Cardiac muscle cell (in vitro differentiated cells and primary cell): ENCODE measurements around the gene HPCA. TPM values are rescaled to one million over a fixed set of nuclear protein-coding genes. Genes with fewer than 3 reads are reported as not detected.

Experiments used
- DNase-seq, 2 donors: peaks; one replicate each; pipeline versions ENCODE4 v3.0.0 to v3.0.0-alpha.2; 2010 to 2017; ENCODE audit warnings: low read depth in 1 of 2, low spot score in 1 of 2
- H3K27ac ChIP-seq: fragments of 200-600 bp; sonication (generic); 2 replicates; pipeline ENCODE4 v1.5.1; 2016
- H3K27me3 ChIP-seq: fragments of 200-600 bp; sonication (generic); 2 replicates; pipeline ENCODE4 v1.6.0; 2016; ENCODE audit warnings: control low read depth
- H3K36me3 ChIP-seq: fragments of 200-600 bp; sonication (generic); 2 replicates; pipeline ENCODE4 v1.5.1; 2016; ENCODE audit warnings: control low read depth
- H3K4me1 ChIP-seq: fragments of 200-600 bp; sonication (generic); 2 replicates; pipeline ENCODE4 v1.8.1; 2017; ENCODE audit warnings: low read depth, mild to moderate bottlenecking, mixed run types
- H3K4me3 ChIP-seq: fragments of 200-600 bp; sonication (generic); 2 replicates; pipeline ENCODE4 v1.5.1; 2016; ENCODE audit warnings: mild to moderate bottlenecking
- H3K9me3 ChIP-seq: fragments of 200-600 bp; sonication (generic); 2 replicates; pipeline ENCODE4 v1.5.1; 2017; ENCODE audit warnings: low read depth, mild to moderate bottlenecking, control low read depth
- polyA plus RNA-seq: library from polyadenylated mRNA; unstranded; fragments of >200 nt; fragmentation: Nextera tagmentation; extraction: Ambion mirVana; gene quantifications from 2 replicates; pipeline ENCODE4 v1.2.1, GENCODE V29; 2016
- total RNA-seq: library from RNA; depleted of rRNA; stranded (reverse); fragments of >200 nt; gene quantifications from 2 replicates; pipeline ENCODE4 v1.2.3, GENCODE V29; 2016
- TF ChIP-seq, protein P1 (sequence below): IDR thresholded peaks from 2 replicates; pipeline ENCODE4 v1.5.1; 2012; ENCODE audit warnings: low read depth, mild to moderate bottlenecking, low read length

Gene HPCA
- total and polyA plus RNA-seq, 2 experiments from 2014 or later, result not detected

GRCh38 chr1:32892368-32893197 is 6.3 kb downstream of the HPCA start:
- no peaks in the 10 kb centered on the region for H3K9me3 ChIP-seq
- H3K27me3 ChIP-seq, result peaks cover 51% of the 10 kb centered on the region
- DNase-seq, result peak; percentile 44 to 51
- no peaks in the 10 kb centered on the region for H3K36me3 ChIP-seq
- TF ChIP-seq, protein P1, sequence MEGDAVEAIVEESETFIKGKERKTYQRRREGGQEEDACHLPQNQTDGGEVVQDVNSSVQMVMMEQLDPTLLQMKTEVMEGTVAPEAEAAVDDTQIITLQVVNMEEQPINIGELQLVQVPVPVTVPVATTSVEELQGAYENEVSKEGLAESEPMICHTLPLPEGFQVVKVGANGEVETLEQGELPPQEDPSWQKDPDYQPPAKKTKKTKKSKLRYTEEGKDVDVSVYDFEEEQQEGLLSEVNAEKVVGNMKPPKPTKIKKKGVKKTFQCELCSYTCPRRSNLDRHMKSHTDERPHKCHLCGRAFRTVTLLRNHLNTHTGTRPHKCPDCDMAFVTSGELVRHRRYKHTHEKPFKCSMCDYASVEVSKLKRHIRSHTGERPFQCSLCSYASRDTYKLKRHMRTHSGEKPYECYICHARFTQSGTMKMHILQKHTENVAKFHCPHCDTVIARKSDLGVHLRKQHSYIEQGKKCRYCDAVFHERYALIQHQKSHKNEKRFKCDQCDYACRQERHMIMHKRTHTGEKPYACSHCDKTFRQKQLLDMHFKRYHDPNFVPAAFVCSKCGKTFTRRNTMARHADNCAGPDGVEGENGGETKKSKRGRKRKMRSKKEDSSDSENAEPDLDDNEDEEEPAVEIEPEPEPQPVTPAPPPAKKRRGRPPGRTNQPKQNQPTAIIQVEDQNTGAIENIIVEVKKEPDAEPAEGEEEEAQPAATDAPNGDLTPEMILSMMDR, result peak; percentile 30
- peak overlapping the region; percentile 22 for H3K4me3 ChIP-seq
- no peaks in the 10 kb centered on the region for H3K4me1 ChIP-seq
- no peak overlapping the region for H3K27ac ChIP-seq

- Histone ChIP-seq H3K9me3 (no peaks in the 10 kb centered on the region), H3K27me3 (peaks cover 42% of the 10 kb centered on the region), H3K36me3 (no peaks in the 10 kb centered on the region), H3K4me1 (no peaks in the 10 kb centered on the region), H3K4me3 (peak overlapping the region; percentile 22), H3K27ac (no peak overlapping the region)
- TF ChIP-seq, protein P1, result peak; percentile 7
- DNase-seq, result peak in 1 of 2 donors; percentile 45
Observed at GRCh38 chr1:32893198-32894018, 7.1 kb downstream of the HPCA start.

DNA sequence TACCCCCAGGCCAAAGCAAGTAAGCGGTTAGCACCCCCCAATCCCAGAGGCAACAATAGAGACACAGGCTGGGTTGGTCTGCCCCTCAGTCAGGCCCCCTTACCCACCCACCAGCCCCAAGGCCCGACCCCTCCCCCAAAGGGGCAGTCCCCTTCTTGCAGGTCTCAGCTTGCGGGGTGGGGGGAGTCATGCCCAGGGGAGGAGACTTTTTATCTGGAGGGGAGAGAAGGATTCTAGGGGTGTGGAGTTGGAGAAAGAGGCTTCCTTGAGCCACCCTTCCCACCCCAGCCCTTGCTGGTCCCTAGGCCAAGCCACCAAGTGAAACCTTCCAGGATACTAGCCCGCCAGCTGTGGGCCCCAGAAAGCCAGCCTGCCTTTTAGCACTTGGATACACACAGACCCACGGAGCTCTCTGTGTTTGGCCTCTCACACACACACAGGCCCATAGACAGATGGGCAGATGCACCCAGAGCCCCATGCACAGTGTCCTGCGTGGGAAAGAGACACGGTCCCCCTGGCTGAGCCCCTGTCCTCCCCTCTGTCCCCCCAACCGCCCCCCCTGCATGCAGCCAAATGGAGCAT is 7.8 kb downstream of the HPCA start:
- H3K9me3 ChIP-seq, result no peaks in the 10 kb centered on the region
- no peaks in the 10 kb centered on the region for H3K36me3 ChIP-seq
- H3K27me3 ChIP-seq, result peaks cover 37% of the 10 kb centered on the region
- TF ChIP-seq, protein P1, result no peak
- no peaks in the 10 kb centered on the region for H3K4me1 ChIP-seq
- no peak overlapping the region for H3K4me3 ChIP-seq
- no peak for DNase-seq
- no peak overlapping the region for H3K27ac ChIP-seq

- Histone ChIP-seq H3K27me3 (peaks cover 40% of the 10 kb centered on the region), H3K4me1 (no peaks in the 10 kb centered on the region), H3K4me3 (no peak overlapping the region), H3K9me3 (no peaks in the 10 kb centered on the region), H3K27ac (no peak overlapping the region), H3K36me3 (no peaks in the 10 kb centered on the region)
- DNase-seq, result no peak
- TF ChIP-seq, protein P1, result no peak
Observed at GRCh38 chr1:32894681-32895080, 8.4 kb downstream of the HPCA start.

GRCh38 chr1:32895325-32896215 is 9.3 kb downstream of the HPCA start:
- Histone ChIP-seq H3K36me3 (no peaks in the 10 kb centered on the region), H3K9me3 (no peaks in the 10 kb centered on the region), H3K4me3 (no peak overlapping the region), H3K27ac (no peak overlapping the region), H3K27me3 (peaks cover 42% of the 10 kb centered on the region), H3K4me1 (no peaks in the 10 kb centered on the region)
- TF ChIP-seq, protein P1, result no peak
- no peak for DNase-seq
